ENCODE results near the gene CRAMP1. TPM values are rescaled to one million over a fixed set of nuclear protein-coding genes. Genes with fewer than 3 reads are reported as not detected.

Gene CRAMP1
- total RNA-seq, 1 experiment from 2014 or later = 22.9 TPM

DNA sequence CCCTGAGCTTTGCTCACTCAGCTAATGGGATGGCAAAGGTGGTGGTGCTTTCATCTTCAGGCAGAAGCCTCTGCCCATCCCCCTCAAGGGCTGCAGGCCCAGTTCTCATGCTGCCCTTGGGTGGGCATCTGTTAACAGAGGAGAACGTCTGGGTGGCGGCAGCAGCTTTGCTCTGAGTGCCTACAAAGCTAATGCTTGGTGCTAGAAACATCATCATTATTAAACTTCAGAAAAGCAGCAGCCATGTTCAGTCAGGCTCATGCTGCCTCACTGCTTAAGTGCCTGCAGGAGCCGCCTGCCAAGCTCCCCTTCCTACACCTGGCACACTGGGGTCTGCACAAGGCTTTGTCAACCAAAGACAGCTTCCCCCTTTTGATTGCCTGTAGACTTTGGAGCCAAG lies 88.1 kb downstream of the CRAMP1 start:
- Histone ChIP-seq H4K20me1 (ENCODE audit: insufficient read depth) (0 out of 2 replicates have a peak, but pooled peaks cover 4% of the 10 kb centered on the region), H3K79me2 (ENCODE audit: insufficient read depth, low read length) (peaks cover 21% of the 10 kb centered on the region), H3K4me3 (replicated peaks in 1 of 2; ENCODE audit: low read depth in 1 of 2, low read length in 2 of 2) (no peak overlapping the region), H3K4me1 (ENCODE audit: control insufficient read depth in 1 of 2, insufficient read depth in 2 of 2, low read length in 2 of 2) (peaks cover 6 to 14% of the 10 kb centered on the region in 2 experiments), H3K9ac (ENCODE audit: low read length) (no peak overlapping the region), H3K27ac (ENCODE audit: low read depth, low read length) (no peak overlapping the region), H3K9me3 (ENCODE audit: control insufficient read depth in 1 of 2, insufficient read depth in 1 of 2, low read depth in 1 of 2, low read length in 2 of 2) (no peaks in the 10 kb centered on the region), H3K9me2 (ENCODE audit: insufficient read depth) (no peaks in the 10 kb centered on the region), H3K27me3 (ENCODE audit: insufficient read depth, low read length) (no peaks in the 10 kb centered on the region), H2AFZ (ENCODE audit: low read depth, low read length, poor library complexity, severe bottlenecking) (no peak overlapping the region), H3K4me2 (ENCODE audit: low read length) (no peak overlapping the region), H3K36me3 (ENCODE audit: control insufficient read depth in 1 of 2, insufficient read depth in 2 of 2, low read length in 2 of 2) (peaks cover 47 to 53% of the 10 kb centered on the region in 2 experiments)
- CTCF ChIA-PET = no interaction called here
- RAD21 ChIA-PET (ENCODE audit: low non-redundant PET in 1 of 2, low total read pairs in 2 of 2, uncharacterized antibody in 2 of 2, unreplicated experiment in 2 of 2) = no interaction called here
- ATAC-seq (no peak), DNase-seq (ENCODE audit: low read depth, low spot score) (no peak)
- TF ChIP-seq FOSL1 (IDR thresholded peaks at IDR 0.05; ENCODE audit: low read depth) = no peak
- no peak for TF ChIP-seq EZH2 (IDR thresholded peaks at IDR 0.05)
- TF ChIP-seq CTCF (IDR thresholded peaks at IDR 0.05 in 2 of 3, conservative IDR thresholded peaks at IDR 0.05 in 1 of 3; ENCODE audit: borderline replicate concordance in 1 of 3, insufficient read depth in 1 of 3, low read depth in 2 of 3, low read length in 2 of 3) = no peak
- TF ChIP-seq CEBPB (IDR thresholded peaks at IDR 0.05; ENCODE audit: low read depth) = no peak
- TF ChIP-seq RAD21 (IDR thresholded peaks at IDR 0.05; ENCODE audit: low read depth) = no peak
- TF ChIP-seq MAX (IDR thresholded peaks at IDR 0.05) = no peak
- TF ChIP-seq SP1 (IDR thresholded peaks at IDR 0.05; ENCODE audit: low read depth) = no peak
- TF ChIP-seq, protein P1, sequence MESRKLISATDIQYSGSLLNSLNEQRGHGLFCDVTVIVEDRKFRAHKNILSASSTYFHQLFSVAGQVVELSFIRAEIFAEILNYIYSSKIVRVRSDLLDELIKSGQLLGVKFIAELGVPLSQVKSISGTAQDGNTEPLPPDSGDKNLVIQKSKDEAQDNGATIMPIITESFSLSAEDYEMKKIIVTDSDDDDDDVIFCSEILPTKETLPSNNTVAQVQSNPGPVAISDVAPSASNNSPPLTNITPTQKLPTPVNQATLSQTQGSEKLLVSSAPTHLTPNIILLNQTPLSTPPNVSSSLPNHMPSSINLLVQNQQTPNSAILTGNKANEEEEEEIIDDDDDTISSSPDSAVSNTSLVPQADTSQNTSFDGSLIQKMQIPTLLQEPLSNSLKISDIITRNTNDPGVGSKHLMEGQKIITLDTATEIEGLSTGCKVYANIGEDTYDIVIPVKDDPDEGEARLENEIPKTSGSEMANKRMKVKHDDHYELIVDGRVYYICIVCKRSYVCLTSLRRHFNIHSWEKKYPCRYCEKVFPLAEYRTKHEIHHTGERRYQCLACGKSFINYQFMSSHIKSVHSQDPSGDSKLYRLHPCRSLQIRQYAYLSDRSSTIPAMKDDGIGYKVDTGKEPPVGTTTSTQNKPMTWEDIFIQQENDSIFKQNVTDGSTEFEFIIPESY (IDR thresholded peaks at IDR 0.05; ENCODE audit: extremely low read depth, insufficient replicate concordance, low read length) = no peak
- no peak for TF ChIP-seq SIN3A (IDR thresholded peaks at IDR 0.05; ENCODE audit: low read depth)
- no peak for TF ChIP-seq ZFX (IDR thresholded peaks at IDR 0.05)
- TF ChIP-seq EGR1 (IDR thresholded peaks at IDR 0.05; ENCODE audit: low read depth) = no peak
- TF ChIP-seq, protein P2, sequence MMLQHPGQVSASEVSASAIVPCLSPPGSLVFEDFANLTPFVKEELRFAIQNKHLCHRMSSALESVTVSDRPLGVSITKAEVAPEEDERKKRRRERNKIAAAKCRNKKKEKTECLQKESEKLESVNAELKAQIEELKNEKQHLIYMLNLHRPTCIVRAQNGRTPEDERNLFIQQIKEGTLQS (IDR thresholded peaks at IDR 0.05) = no peak
- no peak for TF ChIP-seq POLR2AphosphoS5 (IDR thresholded peaks at IDR 0.05; ENCODE audit: low read depth, low read length)
- TF ChIP-seq POLR2A (IDR thresholded peaks at IDR 0.05; ENCODE audit: borderline replicate concordance, extremely low read depth, insufficient read depth, insufficient read length) = no peak
- no peak for TF ChIP-seq YY1 (IDR thresholded peaks at IDR 0.05; ENCODE audit: extremely low read depth, insufficient replicate concordance, low read depth, low read length)
- no peak for TF ChIP-seq REST (IDR thresholded peaks at IDR 0.05; ENCODE audit: low read depth)
- BruUV-seq (replicated peaks) = no TSS peak
- intact Hi-C loops (cut with micrococcal nuclease) = no loop called here
- POLR2A ChIA-PET = no interaction called here
